Kidney epithelial cell (primary cell): ENCODE measurements around the gene CDHR3. TPM values are rescaled to one million over a fixed set of nuclear protein-coding genes. Genes with fewer than 3 reads are reported as not detected.

Experiments
- DNase-seq: peaks from one replicate; pipeline ENCODE4 v3.0.0-alpha.2; 2010; ENCODE audit warnings: low read depth
- H3K27me3 ChIP-seq: 2 replicates; pipeline ENCODE4 v1.6.0; 2011; ENCODE audit warnings: low read length; ENCODE audit not compliant: control insufficient read depth, insufficient read depth
- H3K36me3 ChIP-seq: 2 replicates; pipeline ENCODE4 v1.5.1; 2011; ENCODE audit warnings: low read length; ENCODE audit not compliant: control insufficient read depth, insufficient read depth
- H3K4me3 ChIP-seq: 2 replicates; pipeline ENCODE4 v1.5.1; 2011; ENCODE audit warnings: low read depth, mild to moderate bottlenecking, control low read depth, low read length
- total RNA-seq: library from RNA; depleted of rRNA; stranded (reverse); fragments of >200 nt; gene quantifications from 2 replicates; pipeline ENCODE4 v1.2.3, GENCODE V29; 2015
- TF ChIP-seq, protein P1 (sequence below): IDR thresholded peaks from 2 replicates; pipeline ENCODE4 v1.5.1; 2011; ENCODE audit warnings: mild to moderate bottlenecking, moderate library complexity, low read length, control low read depth, inconsistent platforms; ENCODE audit not compliant: insufficient read depth, poor library complexity, severe bottlenecking

Gene CDHR3
- total RNA-seq, 1 donor from 2014 or later = 0.96 TPM

DNA sequence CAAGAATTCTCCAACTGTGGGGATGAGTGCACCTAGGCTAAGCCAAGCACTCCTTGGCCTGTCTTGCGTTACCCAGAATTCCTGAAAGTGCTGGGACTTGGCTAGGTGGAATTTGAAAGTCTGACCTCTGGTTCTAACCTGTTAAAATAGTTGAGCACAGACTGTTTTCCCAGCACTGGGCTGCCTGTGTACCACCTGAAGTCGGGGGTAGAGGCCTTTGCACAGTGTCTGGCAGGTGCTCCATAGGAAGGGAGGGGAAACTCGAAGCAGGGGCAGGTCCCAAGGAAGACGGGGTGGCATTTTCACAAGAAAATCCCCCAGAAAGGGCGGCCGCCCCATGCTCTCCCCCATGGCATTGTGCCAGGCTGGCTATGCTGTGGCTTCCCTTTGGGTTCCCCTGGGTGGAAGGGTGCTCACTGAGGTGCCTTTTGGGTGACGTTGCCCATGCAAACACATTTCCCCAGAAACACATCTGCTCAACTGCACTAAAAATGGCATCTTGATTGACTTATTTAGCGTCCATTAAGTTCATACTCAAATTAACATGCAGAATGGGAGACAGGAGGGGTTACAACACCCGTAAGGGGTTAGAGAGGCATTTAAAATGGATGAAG is 86.2 kb downstream of the CDHR3 start:
- TF ChIP-seq, protein P1, sequence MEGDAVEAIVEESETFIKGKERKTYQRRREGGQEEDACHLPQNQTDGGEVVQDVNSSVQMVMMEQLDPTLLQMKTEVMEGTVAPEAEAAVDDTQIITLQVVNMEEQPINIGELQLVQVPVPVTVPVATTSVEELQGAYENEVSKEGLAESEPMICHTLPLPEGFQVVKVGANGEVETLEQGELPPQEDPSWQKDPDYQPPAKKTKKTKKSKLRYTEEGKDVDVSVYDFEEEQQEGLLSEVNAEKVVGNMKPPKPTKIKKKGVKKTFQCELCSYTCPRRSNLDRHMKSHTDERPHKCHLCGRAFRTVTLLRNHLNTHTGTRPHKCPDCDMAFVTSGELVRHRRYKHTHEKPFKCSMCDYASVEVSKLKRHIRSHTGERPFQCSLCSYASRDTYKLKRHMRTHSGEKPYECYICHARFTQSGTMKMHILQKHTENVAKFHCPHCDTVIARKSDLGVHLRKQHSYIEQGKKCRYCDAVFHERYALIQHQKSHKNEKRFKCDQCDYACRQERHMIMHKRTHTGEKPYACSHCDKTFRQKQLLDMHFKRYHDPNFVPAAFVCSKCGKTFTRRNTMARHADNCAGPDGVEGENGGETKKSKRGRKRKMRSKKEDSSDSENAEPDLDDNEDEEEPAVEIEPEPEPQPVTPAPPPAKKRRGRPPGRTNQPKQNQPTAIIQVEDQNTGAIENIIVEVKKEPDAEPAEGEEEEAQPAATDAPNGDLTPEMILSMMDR = no peak
- Histone ChIP-seq H3K4me3 (no peak overlapping the region), H3K27me3 (peaks cover 6% of the 10 kb centered on the region), H3K36me3 (no peaks in the 10 kb centered on the region)
- DNase-seq = no peak

DNA sequence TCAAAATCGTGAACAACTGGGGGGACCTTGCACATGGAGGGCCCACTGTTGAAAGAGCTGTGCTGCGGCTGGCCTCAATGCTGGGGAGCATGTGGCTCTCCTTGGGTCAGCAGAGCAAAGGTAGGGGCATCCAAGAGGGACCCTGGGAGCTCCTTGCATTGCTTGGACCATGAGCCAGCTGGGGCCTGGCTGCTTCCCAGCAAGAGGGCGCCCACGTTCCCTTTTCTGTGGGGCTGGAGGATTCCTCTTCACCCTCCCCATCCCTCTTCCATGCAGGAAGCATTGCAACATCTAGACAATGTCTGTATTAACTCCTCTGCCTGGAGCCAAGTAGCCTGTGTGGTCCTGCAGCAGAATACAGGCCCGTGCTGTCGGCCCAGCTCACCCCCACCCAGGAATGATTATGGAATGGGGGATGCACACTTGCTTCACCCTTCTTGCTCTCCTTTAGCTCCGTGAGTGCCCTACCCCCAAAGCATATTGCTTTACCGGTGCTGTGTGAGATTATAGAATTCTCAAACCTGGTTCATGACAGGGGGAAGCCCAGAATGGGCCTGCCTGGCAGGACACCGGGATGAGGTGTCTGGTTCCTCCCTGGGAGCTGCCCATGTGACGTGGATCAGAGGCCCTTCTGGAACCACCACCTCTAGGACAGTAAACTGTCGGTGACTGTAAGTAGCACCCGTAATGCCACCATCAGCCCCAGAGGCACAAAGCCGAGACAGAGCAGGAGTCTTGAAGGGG is 87.1 kb downstream of the CDHR3 start:
- DNase-seq = no peak

DNA sequence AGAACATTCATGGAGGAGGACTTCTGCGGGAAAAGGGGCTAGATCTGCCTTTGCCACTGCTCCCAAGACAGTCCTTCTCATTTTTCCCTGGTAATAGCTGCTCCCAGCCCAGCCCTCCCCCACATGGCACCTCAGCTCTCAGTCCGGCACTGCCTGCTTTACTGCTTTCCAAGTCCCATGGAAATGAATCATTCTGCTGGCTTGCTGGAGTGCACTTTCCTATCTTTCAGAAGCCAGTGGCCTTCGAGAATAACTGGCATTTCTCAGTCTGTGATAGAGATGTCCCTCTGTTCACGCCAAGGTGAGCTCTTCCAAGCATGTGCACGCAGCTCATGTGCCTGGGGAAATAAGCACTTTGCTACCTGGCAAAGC is 87.7 kb downstream of the CDHR3 start:
- Histone ChIP-seq H3K4me3 (no peak overlapping the region), H3K36me3 (no peaks in the 10 kb centered on the region), H3K27me3 (peaks cover 6% of the 10 kb centered on the region)
- no peak for DNase-seq
- TF ChIP-seq, protein P1 = no peak

More for the DNA sequence above, 87.1 kb downstream of the CDHR3 start:
- Histone ChIP-seq H3K4me3 (no peak overlapping the region), H3K27me3 (peaks cover 6% of the 10 kb centered on the region), H3K36me3 (no peaks in the 10 kb centered on the region)
- TF ChIP-seq, protein P1 = no peak

DNA sequence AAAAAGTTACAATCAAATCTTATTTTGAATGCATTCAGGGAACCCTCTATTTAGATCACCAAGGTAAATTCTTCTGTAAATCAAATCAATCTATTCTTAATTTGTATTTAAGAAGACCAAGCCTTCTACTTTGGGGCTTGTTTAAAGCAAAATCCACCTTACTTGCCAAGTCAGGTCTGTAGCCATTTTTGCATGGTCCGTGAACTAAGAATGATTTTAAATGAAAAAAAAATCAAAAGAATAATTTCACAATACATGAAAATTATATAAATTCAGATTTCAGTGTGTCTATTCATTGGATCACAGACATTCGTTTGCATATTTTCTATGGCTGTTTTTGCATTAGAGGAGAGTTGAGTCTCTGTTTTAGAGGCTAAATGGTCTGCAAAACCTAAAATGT is 89.6 kb downstream of the CDHR3 start:
- no peak for DNase-seq
- TF ChIP-seq, protein P1 = no peak
- Histone ChIP-seq H3K36me3 (no peaks in the 10 kb centered on the region), H3K27me3 (peaks cover 3% of the 10 kb centered on the region), H3K4me3 (no peak overlapping the region)

DNA sequence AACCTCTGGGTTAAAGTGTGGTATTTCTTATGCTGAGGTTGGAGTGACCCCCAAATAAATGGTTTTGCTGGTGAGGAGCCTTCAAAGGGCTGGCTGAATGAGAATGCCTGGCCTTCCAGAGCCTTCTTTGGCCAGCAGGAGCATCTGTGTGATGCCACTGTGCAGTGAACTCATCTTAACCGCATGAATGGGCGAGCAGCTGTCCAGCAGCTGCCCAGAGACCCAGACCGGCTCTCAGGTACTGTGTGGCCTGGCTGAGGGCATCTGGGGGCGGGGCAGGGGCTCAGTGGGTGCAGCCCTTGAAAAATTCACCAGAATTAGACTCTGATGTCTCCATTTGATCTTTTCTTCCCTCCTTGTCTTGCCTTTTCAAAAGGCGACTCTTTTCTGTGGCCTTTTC is 90.0 kb downstream of the CDHR3 start:
- no peaks in the 10 kb centered on the region for H3K36me3 ChIP-seq
- H3K4me3 ChIP-seq = no peak overlapping the region
- DNase-seq = no peak
- TF ChIP-seq, protein P1 = peak; percentile 11
- H3K27me3 ChIP-seq = peaks cover 3% of the 10 kb centered on the region
